Adrenal gland (tissue), 12 donors: ENCODE measurements around the gene NLK. TPM values are rescaled to one million over a fixed set of nuclear protein-coding genes. Genes with fewer than 3 reads are reported as not detected.

Experiments used
- DNase-seq, 7 donors: peaks; one replicate each; pipeline ENCODE4 v3.0.0-alpha.2; 2019 to 2020
- H3K27ac ChIP-seq, 5 donors: fragments of 200-600 bp; sonication (generic) in 4 of 5; 1 replicate in 3 of 5; 2 replicates in 2 of 5; pipeline versions ENCODE4 v1.5.1 to v1.8.0; 2016 to 2020; ENCODE audit warnings: mild to moderate bottlenecking in 1 of 5
- H3K27me3 ChIP-seq: fragments of 200-600 bp; 2 replicates; pipeline ENCODE4 v1.8.0; 2021
- H3K36me3 ChIP-seq, 2 donors: fragments of 200-600 bp; replicated peaks in 1 of 2; 1 replicate in 1 of 2; 2 replicates in 1 of 2; pipeline versions ENCODE4 v1.5.1 to v1.8.0; 2018 to 2022
- H3K4me1 ChIP-seq, 2 donors: fragments of 200-600 bp; replicated peaks in 1 of 2; 1 replicate in 1 of 2; 2 replicates in 1 of 2; pipeline versions ENCODE4 v1.5.1 to v1.8.0; 2018 to 2021
- H3K4me3 ChIP-seq, 4 donors: fragments of 200-600 bp; sonication (generic) in 3 of 4; one replicate each; pipeline ENCODE4 v1.5.1; 2016 to 2018
- H3K9me3 ChIP-seq, 3 donors: fragments of 200-600 bp; sonication (generic) in 1 of 3; replicated peaks in 1 of 3; 1 replicate in 2 of 3; 2 replicates in 1 of 3; pipeline versions ENCODE4 v1.5.1 to v1.8.0; 2016 to 2021
- POLR2A ChIP-seq, 2 donors: fragments of 450-650 bp; IDR thresholded peaks; one replicate each; pipeline ENCODE4 v1.6.1; 2017; ENCODE audit warnings: antibody characterized with exemption in 2 of 2, mild to moderate bottlenecking in 2 of 2, moderate library complexity in 1 of 2
- WGBS, 4 donors: extraction: QIAGEN DNeasy Blood & Tissue Kit in 2 of 4; methylation state at CpG; one replicate each; pipeline versions ENCODE4 v1.1.5 to v1.1.7; 2013 to 2017; 5-methylcytosine and 5-hydroxymethylcytosine counted together
- intact Hi-C, 2 donors: fragments of 100-400 bp; cut with DNase I; formaldehyde crosslinking; loops; one replicate each; pipeline versions ENCODE4 v1.14.1 to v1.15.0; 2022 to 2023
- polyA plus RNA-seq, 3 donors: library from polyadenylated mRNA; stranded (reverse); fragments of 200-250 nt in 2 of 3; fragments of 350-450 nt in 1 of 3; fragmentation: Illumina TruSeq in 1 of 3; extraction: RNeasy Lipid Tissue Mini Kit (QIAGEN cat#74804) in 1 of 3; gene quantifications; one replicate each; pipeline ENCODE4 v1.2.3, GENCODE V29; 2013 to 2014
- total RNA-seq, 9 donors: library from RNA; depleted of rRNA in 4 of 9; stranded (reverse); fragments of >200 nt in 4 of 9; fragments of 120-200 nt in 1 of 9; fragmentation: NEBNext Ultra II Directional in 1 of 9; extraction: Animal tissue kit (Norgen Biotek cat#: 25700) in 1 of 9; gene quantifications; one replicate each; pipeline versions ENCODE4 v1.1.0 to v1.2.4, GENCODE V29; 2013 to 2023
- TF ChIP-seq, protein P1 (sequence below), 6 experiments: fragments of 450-650 bp in 4 of 6; fragments of 200-600 bp in 2 of 6; sonication (generic) in 1 of 6; IDR thresholded peaks; 1 replicate in 5 of 6; 2 replicates in 1 of 6; pipeline versions ENCODE4 v1.5.1 to v1.8.0; 2016 to 2021; ENCODE audit warnings: antibody characterized with exemption in 6 of 6, mild to moderate bottlenecking in 2 of 6, moderate library complexity in 1 of 6
- donor health status: healthy with polysubstance abuse.
- donor health status: Bipolar disorder and iron deficiency.
- donor health status: DM: yes; HTN: yes; CAD: no.
- donor health status: DM: no; HTN: no; CAD: no.
- donor health status: DM: no; HTN: no; CAD: no.
- donor health status: DM: yes; HTN: yes; CAD: no.

The NLK gene
- total and polyA plus RNA-seq, 12 donors = 34.7 to 86.1 (median 56.4) TPM

DNA sequence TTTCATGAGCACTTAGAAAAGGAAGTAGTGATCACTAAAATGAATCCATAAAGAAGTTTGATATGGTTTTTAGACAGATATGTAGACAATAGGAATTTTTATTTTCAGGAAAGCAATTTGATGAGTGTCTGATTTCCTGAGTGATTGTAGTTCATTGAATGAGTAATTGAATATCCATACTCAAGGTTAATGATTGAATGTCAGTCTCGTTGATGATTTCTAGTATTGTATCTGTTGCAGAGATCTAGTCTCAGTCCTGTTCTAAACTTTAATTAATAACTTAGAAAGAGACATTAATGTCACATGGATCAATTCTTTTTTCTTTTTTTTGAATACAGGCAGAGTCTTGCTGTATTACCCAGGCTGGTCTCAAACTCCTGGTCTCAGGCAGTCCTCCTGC, 78.3 kb downstream of the NLK start:
- Histone ChIP-seq H3K9me3 (no peaks in the 10 kb centered on the region), H3K4me3 (no peak overlapping the region), H3K27ac (no peak overlapping the region), H3K36me3 (peaks cover 0 to 11% of the 10 kb centered on the region in 2 donors), H3K27me3 (no peaks in the 10 kb centered on the region), H3K4me1 (peaks cover 19 to 42% of the 10 kb centered on the region in 2 donors)
- WGBS, 4 donors = 40 to 65% (median 53%) methylated on average over 1 of the region's 1 CpG
- TF ChIP-seq, protein P1, sequence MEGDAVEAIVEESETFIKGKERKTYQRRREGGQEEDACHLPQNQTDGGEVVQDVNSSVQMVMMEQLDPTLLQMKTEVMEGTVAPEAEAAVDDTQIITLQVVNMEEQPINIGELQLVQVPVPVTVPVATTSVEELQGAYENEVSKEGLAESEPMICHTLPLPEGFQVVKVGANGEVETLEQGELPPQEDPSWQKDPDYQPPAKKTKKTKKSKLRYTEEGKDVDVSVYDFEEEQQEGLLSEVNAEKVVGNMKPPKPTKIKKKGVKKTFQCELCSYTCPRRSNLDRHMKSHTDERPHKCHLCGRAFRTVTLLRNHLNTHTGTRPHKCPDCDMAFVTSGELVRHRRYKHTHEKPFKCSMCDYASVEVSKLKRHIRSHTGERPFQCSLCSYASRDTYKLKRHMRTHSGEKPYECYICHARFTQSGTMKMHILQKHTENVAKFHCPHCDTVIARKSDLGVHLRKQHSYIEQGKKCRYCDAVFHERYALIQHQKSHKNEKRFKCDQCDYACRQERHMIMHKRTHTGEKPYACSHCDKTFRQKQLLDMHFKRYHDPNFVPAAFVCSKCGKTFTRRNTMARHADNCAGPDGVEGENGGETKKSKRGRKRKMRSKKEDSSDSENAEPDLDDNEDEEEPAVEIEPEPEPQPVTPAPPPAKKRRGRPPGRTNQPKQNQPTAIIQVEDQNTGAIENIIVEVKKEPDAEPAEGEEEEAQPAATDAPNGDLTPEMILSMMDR (IDR thresholded peaks at IDR 0.05) = no peak
- TF ChIP-seq POLR2A (IDR thresholded peaks at IDR 0.05) = no peak
- DNase-seq = no peak
- intact Hi-C loops = no loop called here

DNA sequence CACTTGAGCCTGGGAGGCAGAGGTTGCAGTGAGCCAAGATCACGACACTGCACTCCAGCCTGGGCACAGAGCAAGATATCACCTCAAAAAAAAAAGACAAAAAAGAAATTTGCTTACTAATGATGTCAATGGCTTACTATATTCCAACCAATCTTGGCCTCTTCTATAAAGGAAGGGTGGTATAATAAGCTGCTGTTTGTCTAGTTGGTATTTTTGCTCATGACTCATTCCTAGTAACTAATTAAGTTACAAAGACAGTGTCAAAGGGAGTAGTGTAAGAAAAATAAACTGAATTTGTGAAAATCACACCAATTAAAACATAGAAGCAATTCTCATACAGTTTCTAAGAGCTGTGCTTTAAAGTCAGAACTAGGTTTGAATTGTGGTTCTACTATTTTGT, 82.5 kb downstream of the NLK start:
- Histone ChIP-seq H3K9me3 (no peaks in the 10 kb centered on the region), H3K4me1 (peaks cover 0 to 10% of the 10 kb centered on the region in 2 donors), H3K4me3 (no peak overlapping the region), H3K27ac (no peak overlapping the region), H3K36me3 (peaks cover 0 to 11% of the 10 kb centered on the region in 2 donors), H3K27me3 (no peaks in the 10 kb centered on the region)
- TF ChIP-seq, protein P1 (IDR thresholded peaks at IDR 0.05) = no peak
- no peak for TF ChIP-seq POLR2A (IDR thresholded peaks at IDR 0.05)
- WGBS, 4 donors = 81 to 100% (median 90%) methylated on average over 1 of the region's 1 CpG
- DNase-seq = no peak
- intact Hi-C loops = no loop called here

DNA sequence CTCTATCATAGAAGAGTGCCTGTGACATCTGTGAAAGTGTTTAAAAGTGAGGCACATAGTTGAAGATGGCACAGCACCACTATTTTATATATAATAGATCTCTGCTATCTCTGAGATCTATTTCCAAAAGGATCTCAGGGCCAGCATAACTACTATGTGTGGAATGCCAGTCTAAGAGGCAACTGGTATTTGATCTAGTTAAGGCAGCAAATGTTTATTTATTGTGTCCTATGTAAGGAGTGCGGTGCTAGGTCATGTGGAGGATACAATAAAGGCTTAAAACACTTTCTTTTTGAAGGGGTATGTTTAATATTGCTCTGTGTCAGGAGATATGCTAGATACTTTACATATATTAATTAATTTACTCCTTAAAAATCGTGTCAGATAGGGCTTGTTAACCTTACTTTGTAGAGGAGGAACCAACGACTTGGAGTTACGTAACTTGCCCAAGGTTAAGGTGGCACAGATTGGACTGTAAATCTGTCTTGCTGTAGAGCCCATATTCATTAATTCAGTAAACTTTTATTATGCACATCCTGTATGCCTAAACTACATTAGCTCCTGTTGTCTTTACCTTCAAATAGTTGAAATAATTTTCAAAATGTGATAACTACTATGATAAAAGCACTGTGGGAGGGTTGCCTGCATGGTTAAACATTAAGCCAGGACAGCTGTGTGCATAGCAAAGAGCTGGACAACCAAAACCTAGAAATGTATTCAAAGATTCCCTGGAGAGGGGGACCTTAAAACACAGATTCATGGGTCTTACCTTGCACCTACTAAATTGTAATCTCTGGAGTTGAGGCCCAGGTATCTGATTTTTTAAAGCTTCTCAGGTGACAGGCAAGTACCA, 83.3 kb downstream of the NLK start:
- intact Hi-C loops = no loop called here
- Histone ChIP-seq H3K9me3 (no peaks in the 10 kb centered on the region), H3K36me3 (peaks cover 0 to 11% of the 10 kb centered on the region in 2 donors), H3K4me3 (no peak overlapping the region), H3K27ac (no peak overlapping the region), H3K27me3 (no peaks in the 10 kb centered on the region), H3K4me1 (peaks cover 0 to 10% of the 10 kb centered on the region in 2 donors)
- WGBS, 4 donors = 43 to 54% (median 45%) methylated on average over 4 of the region's 4 CpGs
- DNase-seq = no peak
- TF ChIP-seq POLR2A (IDR thresholded peaks at IDR 0.05) = no peak
- TF ChIP-seq, protein P1 (IDR thresholded peaks at IDR 0.05) = no peak

DNA sequence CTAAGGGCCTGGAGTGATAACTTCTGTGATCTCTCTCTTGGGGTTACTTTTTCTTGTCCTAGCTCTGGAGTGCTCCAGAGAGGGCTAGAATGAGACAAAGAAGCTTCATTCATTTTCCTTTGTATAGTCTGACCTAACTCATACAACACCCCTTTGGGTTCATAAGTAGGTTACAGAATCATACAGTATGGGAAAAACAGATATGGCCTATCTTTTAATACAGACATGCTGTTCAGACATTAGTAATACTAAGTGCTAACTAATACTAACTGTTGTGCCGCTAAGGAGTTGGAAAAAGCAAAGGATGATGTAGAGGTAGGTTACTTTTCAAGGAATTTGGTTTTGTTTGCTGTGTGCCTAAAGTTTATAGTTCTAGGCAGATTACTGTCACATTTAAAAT, 84.7 kb downstream of the NLK start:
- peaks cover 0 to 10% of the 10 kb centered on the region in 2 donors for H3K4me1 ChIP-seq
- H3K36me3 ChIP-seq = peaks cover 0 to 11% of the 10 kb centered on the region in 2 donors
- no peaks in the 10 kb centered on the region for H3K27me3 ChIP-seq
- TF ChIP-seq POLR2A (IDR thresholded peaks at IDR 0.05) = no peak
- TF ChIP-seq, protein P1 (IDR thresholded peaks at IDR 0.05) = no peak
- no peak overlapping the region for H3K4me3 ChIP-seq
- H3K27ac ChIP-seq = no peak overlapping the region
- intact Hi-C loops = no loop called here
- 97 to 100% (median 99%) methylated on average over 1 of the region's 1 CpG for WGBS, 4 donors
- no peaks in the 10 kb centered on the region for H3K9me3 ChIP-seq
- DNase-seq = no peak
